ENCODE measurements around the gene ILKAP.

Gene ILKAP

DNA sequence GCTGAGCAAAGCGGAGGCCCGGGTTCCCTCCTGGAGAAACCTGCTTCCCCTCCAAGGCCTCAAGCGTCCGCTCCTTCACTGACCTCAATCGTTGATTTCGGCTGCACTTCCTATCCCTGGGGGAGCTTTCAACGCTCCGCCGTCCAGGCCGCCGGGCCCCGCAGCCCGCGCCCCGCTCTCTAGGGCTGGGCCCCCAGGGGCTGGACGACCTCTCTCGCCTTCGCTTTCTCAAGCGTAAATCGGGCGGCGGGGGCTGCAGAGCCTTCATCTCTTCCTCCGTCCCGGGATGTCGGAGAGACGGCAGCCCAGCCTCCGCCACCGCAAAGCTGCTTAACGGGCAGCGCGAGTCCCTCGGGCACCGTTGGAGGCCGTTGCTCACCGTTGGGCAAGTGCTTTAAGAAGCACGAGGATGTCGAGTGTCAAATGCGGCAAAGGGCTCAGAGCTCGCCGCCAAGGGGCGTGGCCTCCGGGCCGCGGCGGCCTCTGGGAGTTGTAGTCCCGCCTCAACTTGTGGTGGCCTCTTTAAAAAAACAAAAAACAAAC, 27.8 kb upstream of the ILKAP start:
- POLR2A ChIA-PET (ENCODE audit: low non-redundant PET) = no interaction called here
- H3K27ac ChIP-seq = no peak overlapping the region
- no peak for DNase-seq (ENCODE audit: low spot score)
- CTCF ChIA-PET = no interaction called here
- TF ChIP-seq, protein P1, sequence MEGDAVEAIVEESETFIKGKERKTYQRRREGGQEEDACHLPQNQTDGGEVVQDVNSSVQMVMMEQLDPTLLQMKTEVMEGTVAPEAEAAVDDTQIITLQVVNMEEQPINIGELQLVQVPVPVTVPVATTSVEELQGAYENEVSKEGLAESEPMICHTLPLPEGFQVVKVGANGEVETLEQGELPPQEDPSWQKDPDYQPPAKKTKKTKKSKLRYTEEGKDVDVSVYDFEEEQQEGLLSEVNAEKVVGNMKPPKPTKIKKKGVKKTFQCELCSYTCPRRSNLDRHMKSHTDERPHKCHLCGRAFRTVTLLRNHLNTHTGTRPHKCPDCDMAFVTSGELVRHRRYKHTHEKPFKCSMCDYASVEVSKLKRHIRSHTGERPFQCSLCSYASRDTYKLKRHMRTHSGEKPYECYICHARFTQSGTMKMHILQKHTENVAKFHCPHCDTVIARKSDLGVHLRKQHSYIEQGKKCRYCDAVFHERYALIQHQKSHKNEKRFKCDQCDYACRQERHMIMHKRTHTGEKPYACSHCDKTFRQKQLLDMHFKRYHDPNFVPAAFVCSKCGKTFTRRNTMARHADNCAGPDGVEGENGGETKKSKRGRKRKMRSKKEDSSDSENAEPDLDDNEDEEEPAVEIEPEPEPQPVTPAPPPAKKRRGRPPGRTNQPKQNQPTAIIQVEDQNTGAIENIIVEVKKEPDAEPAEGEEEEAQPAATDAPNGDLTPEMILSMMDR (conservative IDR thresholded peaks at IDR 0.05; ENCODE audit: low read depth) = no peak

- POLR2A ChIA-PET (ENCODE audit: low non-redundant PET) = no interaction called here
These were observed 27.2 kb upstream of the ILKAP start for GRCh38 chr2:238230699-238231098.

DNA sequence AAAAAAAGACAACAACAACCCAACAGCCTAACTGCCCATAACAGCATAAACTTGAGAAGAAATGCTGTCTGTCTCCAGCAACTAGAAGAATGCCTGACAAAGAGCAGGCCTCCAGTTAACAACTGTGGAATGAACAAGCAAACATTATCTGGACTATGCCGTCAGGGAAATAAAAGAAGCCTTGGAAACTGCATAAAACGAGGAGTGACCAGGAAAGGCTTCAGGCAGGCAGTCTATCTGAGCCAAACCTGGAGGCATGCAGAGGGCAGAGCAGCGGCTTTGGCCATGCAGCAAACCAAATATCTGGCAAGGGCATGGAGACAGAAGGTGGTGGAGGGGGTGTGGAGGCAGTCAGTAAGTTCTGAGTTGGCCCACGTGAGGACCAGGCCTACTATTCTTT, 25.2 kb upstream of the ILKAP start:
- H3K27ac ChIP-seq = no peak overlapping the region
- DNase-seq (ENCODE audit: low spot score) = no peak
- ChIA-PET CTCF (interaction anchor here (0.6 kb wide), 1 partner anchor 371 kb away, joined by 3 read pairs; no protein-coding TSS in a partner anchor), POLR2A (ENCODE audit: low non-redundant PET) (no interaction called here)
- TF ChIP-seq, protein P1 (conservative IDR thresholded peaks at IDR 0.05; ENCODE audit: low read depth) = no peak

More at GRCh38 chr2:238230699-238231098, 27.2 kb upstream of the ILKAP start:
- CTCF ChIA-PET = no interaction called here
- DNase-seq (ENCODE audit: low spot score) = no peak
- TF ChIP-seq, protein P1 (conservative IDR thresholded peaks at IDR 0.05; ENCODE audit: low read depth) = no peak
- no peak overlapping the region for H3K27ac ChIP-seq

DNA sequence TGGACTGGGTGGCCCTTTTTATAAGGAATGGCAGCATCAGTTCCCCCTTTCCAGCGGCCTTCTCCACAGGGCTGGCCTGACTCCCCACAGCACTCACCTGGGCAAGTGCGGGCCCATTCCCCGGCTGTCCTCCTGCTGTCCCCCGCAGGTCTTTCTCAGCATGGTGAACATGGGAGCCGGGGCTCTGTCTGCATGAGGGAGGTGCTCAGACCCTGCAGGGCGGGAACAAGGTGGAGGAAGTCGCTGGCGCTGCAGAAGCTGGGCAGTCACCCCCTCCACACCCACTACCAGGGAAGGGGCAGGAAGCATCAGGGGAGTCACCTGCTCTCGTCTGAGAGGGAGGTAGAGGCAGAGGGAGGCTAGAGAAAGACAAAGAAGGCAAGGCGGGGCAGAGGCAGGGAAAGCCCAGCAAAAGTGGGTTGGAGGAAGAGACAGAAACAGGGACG, 24.1 kb upstream of the ILKAP start:
- ChIA-PET CTCF (interaction anchor here (0.7 kb wide), 1 partner anchor 15 kb away, joined by 3 read pairs; no protein-coding TSS in a partner anchor), POLR2A (ENCODE audit: low non-redundant PET) (no interaction called here)
- DNase-seq (ENCODE audit: low spot score) = no peak
- TF ChIP-seq, protein P1 (conservative IDR thresholded peaks at IDR 0.05; ENCODE audit: low read depth) = no peak
- H3K27ac ChIP-seq = no peak overlapping the region

GRCh38 chr2:238226698-238227586, 23.4 kb upstream of the ILKAP start:
- H3K27ac ChIP-seq = no peak overlapping the region

More at GRCh38 chr2:238226698-238227586, 23.4 kb upstream of the ILKAP start:
- TF ChIP-seq, protein P1 (conservative IDR thresholded peaks at IDR 0.05; ENCODE audit: low read depth) = no peak
- DNase-seq (ENCODE audit: low spot score) = no peak
- POLR2A ChIA-PET (ENCODE audit: low non-redundant PET) = no interaction called here
- CTCF ChIA-PET = no interaction called here

Data from RWPE1 (cell line).